Lower leg skin (tissue), 3 donors: ENCODE data around the gene EPB41L2.

ENCODE experiments used
- POLR2A ChIP-seq, 2 donors: fragments of 450-650 bp; IDR thresholded peaks; one replicate each; pipeline ENCODE4 v1.6.1; 2016 to 2017; ENCODE audit warnings: antibody characterized with exemption in 2 of 2, mild to moderate bottlenecking in 1 of 2, moderate library complexity in 1 of 2
- TF ChIP-seq, protein P1 (sequence below), 3 donors: fragments of 450-650 bp; IDR thresholded peaks; one replicate each; pipeline ENCODE4 v1.5.1; 2016; ENCODE audit warnings: antibody characterized with exemption in 3 of 3, mild to moderate bottlenecking in 3 of 3, moderate library complexity in 2 of 3

DNA sequence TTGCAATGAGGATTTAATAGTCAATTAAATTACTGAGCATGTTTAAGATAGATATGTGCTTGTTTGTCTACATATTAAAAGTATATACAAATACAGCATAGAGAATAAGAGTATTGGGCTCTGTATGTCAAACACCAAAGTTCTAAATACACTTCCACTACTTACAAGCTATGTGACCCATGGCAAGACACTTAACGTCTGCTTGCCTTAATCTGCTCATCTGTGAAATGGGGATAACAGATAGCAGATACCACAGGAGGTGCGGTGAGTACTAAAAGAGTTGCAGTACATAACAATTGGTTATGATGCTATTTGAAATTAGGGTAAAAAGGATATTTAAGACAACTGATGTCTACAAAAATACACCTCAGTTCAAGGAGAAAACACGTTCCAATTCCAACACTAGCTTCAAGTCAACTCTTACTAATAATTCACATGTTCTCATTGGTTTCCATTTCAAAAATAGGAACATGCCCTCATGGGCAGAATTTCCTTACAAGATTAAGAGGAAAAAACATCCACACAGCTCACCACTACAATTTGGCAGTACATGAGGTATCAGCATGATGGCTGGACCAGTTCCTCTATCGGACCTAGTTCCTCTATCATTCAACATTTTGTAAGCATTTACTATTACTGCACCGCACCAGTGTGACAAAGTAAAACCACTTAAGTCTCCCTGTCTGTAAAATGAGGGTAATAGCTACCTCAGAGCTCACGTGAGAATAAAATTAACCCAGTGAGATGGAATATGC lies 134.7 kb downstream of the EPB41L2 start:
- TF ChIP-seq, protein P1, sequence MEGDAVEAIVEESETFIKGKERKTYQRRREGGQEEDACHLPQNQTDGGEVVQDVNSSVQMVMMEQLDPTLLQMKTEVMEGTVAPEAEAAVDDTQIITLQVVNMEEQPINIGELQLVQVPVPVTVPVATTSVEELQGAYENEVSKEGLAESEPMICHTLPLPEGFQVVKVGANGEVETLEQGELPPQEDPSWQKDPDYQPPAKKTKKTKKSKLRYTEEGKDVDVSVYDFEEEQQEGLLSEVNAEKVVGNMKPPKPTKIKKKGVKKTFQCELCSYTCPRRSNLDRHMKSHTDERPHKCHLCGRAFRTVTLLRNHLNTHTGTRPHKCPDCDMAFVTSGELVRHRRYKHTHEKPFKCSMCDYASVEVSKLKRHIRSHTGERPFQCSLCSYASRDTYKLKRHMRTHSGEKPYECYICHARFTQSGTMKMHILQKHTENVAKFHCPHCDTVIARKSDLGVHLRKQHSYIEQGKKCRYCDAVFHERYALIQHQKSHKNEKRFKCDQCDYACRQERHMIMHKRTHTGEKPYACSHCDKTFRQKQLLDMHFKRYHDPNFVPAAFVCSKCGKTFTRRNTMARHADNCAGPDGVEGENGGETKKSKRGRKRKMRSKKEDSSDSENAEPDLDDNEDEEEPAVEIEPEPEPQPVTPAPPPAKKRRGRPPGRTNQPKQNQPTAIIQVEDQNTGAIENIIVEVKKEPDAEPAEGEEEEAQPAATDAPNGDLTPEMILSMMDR (IDR thresholded peaks at IDR 0.05) = no peak
- TF ChIP-seq POLR2A (IDR thresholded peaks at IDR 0.05) = no peak
